Adrenal gland (tissue), 12 donors: ENCODE data around the gene CCDC57. TPM values are rescaled to one million over a fixed set of nuclear protein-coding genes. Genes with fewer than 3 reads are reported as not detected.

Experiments used
- DNase-seq, 7 donors: peaks; one replicate each; pipeline ENCODE4 v3.0.0-alpha.2; 2019 to 2020
- H3K27ac ChIP-seq, 5 donors: fragments of 200-600 bp; sonication (generic) in 4 of 5; 1 replicate in 3 of 5; 2 replicates in 2 of 5; pipeline versions ENCODE4 v1.5.1 to v1.8.0; 2016 to 2020; ENCODE audit warnings: mild to moderate bottlenecking in 1 of 5
- H3K27me3 ChIP-seq: fragments of 200-600 bp; 2 replicates; pipeline ENCODE4 v1.8.0; 2021
- H3K36me3 ChIP-seq, 2 donors: fragments of 200-600 bp; replicated peaks in 1 of 2; 1 replicate in 1 of 2; 2 replicates in 1 of 2; pipeline versions ENCODE4 v1.5.1 to v1.8.0; 2018 to 2022
- H3K4me1 ChIP-seq, 2 donors: fragments of 200-600 bp; replicated peaks in 1 of 2; 1 replicate in 1 of 2; 2 replicates in 1 of 2; pipeline versions ENCODE4 v1.5.1 to v1.8.0; 2018 to 2021
- H3K4me3 ChIP-seq, 4 donors: fragments of 200-600 bp; sonication (generic) in 3 of 4; one replicate each; pipeline ENCODE4 v1.5.1; 2016 to 2018
- H3K9me3 ChIP-seq, 3 donors: fragments of 200-600 bp; sonication (generic) in 1 of 3; replicated peaks in 1 of 3; 1 replicate in 2 of 3; 2 replicates in 1 of 3; pipeline versions ENCODE4 v1.5.1 to v1.8.0; 2016 to 2021
- CTCF ChIP-seq, 6 experiments: fragments of 450-650 bp in 4 of 6; fragments of 200-600 bp in 2 of 6; sonication (generic) in 1 of 6; IDR thresholded peaks; 1 replicate in 5 of 6; 2 replicates in 1 of 6; pipeline versions ENCODE4 v1.5.1 to v1.8.0; 2016 to 2021; ENCODE audit warnings: antibody characterized with exemption in 6 of 6, mild to moderate bottlenecking in 2 of 6, moderate library complexity in 1 of 6
- POLR2A ChIP-seq, 2 donors: fragments of 450-650 bp; IDR thresholded peaks; one replicate each; pipeline ENCODE4 v1.6.1; 2017; ENCODE audit warnings: antibody characterized with exemption in 2 of 2, mild to moderate bottlenecking in 2 of 2, moderate library complexity in 1 of 2
- WGBS, 4 donors: extraction: QIAGEN DNeasy Blood & Tissue Kit in 2 of 4; methylation state at CpG; one replicate each; pipeline versions ENCODE4 v1.1.5 to v1.1.7; 2013 to 2017; 5-methylcytosine and 5-hydroxymethylcytosine counted together
- intact Hi-C, 2 donors: fragments of 100-400 bp; cut with DNase I; formaldehyde crosslinking; loops; one replicate each; pipeline versions ENCODE4 v1.14.1 to v1.15.0; 2022 to 2023
- polyA plus RNA-seq, 3 donors: library from polyadenylated mRNA; stranded (reverse); fragments of 200-250 nt in 2 of 3; fragments of 350-450 nt in 1 of 3; fragmentation: Illumina TruSeq in 1 of 3; extraction: RNeasy Lipid Tissue Mini Kit (QIAGEN cat#74804) in 1 of 3; gene quantifications; one replicate each; pipeline ENCODE4 v1.2.3, GENCODE V29; 2013 to 2014
- total RNA-seq, 9 donors: library from RNA; depleted of rRNA in 4 of 9; stranded (reverse); fragments of >200 nt in 4 of 9; fragments of 120-200 nt in 1 of 9; fragmentation: NEBNext Ultra II Directional in 1 of 9; extraction: Animal tissue kit (Norgen Biotek cat#: 25700) in 1 of 9; gene quantifications; one replicate each; pipeline versions ENCODE4 v1.1.0 to v1.2.4, GENCODE V29; 2013 to 2023
- donor health status: healthy with polysubstance abuse.
- donor health status: Bipolar disorder and iron deficiency.
- donor health status: DM: yes; HTN: yes; CAD: no.
- donor health status: DM: no; HTN: no; CAD: no.
- donor health status: DM: no; HTN: no; CAD: no.
- donor health status: DM: yes; HTN: yes; CAD: no.

The CCDC57 gene
- total and polyA plus RNA-seq, 12 donors = 7.1 to 275 (median 28.8) TPM

- 27 to 87% (median 28%) methylated on average over 3 to 44 of the region's 44 CpGs for WGBS, 4 donors
- Histone ChIP-seq H3K9me3 (no peaks in the 10 kb centered on the region), H3K27me3 (no peaks in the 10 kb centered on the region), H3K4me1 (peaks cover 33 to 60% of the 10 kb centered on the region in 2 donors), H3K4me3 (no peak overlapping the region), H3K27ac (peak overlapping the region in 2 of 5 donors; percentile 29 to 60), H3K36me3 (peaks cover 0 to 13% of the 10 kb centered on the region in 2 donors)
- DNase-seq = peak; percentile 67 to 92 (median 81)
- intact Hi-C loops = loop anchor here in 1 of 2 donors (5.0 kb wide), 1 partner anchor 86 kb away; no protein-coding TSS in a partner anchor
- TF ChIP-seq CTCF (IDR thresholded peaks at IDR 0.05) (peak; percentile 92 to 95 (median 92)), POLR2A (IDR thresholded peaks at IDR 0.05) (no peak)
Measured at GRCh38 chr17:82236142-82236971, 23.7 kb upstream of the CCDC57 start.

- WGBS, 4 donors = 30 to 53% (median 43%) methylated on average over 5 to 15 of the region's 15 CpGs
- no peak for TF ChIP-seq CTCF (IDR thresholded peaks at IDR 0.05)
- intact Hi-C loops = loop anchor here in 1 of 2 donors (5.0 kb wide), 1 partner anchor 87 kb away; no protein-coding TSS in a partner anchor
- no peaks in the 10 kb centered on the region for H3K27me3 ChIP-seq
- H3K9me3 ChIP-seq = no peaks in the 10 kb centered on the region
- peak in 3 of 7 donors; percentile 62 to 78 (median 75) for DNase-seq
- no peak overlapping the region for H3K4me3 ChIP-seq
- H3K27ac ChIP-seq = peak overlapping the region in 2 of 5 donors; percentile 19 to 60
- H3K36me3 ChIP-seq = peaks cover 0 to 13% of the 10 kb centered on the region in 2 donors
- peaks cover 27 to 60% of the 10 kb centered on the region in 2 donors for H3K4me1 ChIP-seq
Measured at GRCh38 chr17:82235775-82236141, 23.1 kb upstream of the CCDC57 start.

- intact Hi-C loops = loop anchor here in 1 of 2 donors (5.0 kb wide), 1 partner anchor 87 kb away; no protein-coding TSS in a partner anchor
- H3K27ac ChIP-seq = no peak overlapping the region
- no peak for DNase-seq
- whole genome bisulfite sequencing, 4 donors = 78 to 83% (median 80%) methylated on average over 1 to 19 of the region's 19 CpGs
- peaks cover 0 to 13% of the 10 kb centered on the region in 2 donors for H3K36me3 ChIP-seq
- H3K27me3 ChIP-seq = no peaks in the 10 kb centered on the region
- TF ChIP-seq POLR2A (IDR thresholded peaks at IDR 0.05) (no peak), CTCF (IDR thresholded peaks at IDR 0.05) (no peak)
- H3K4me1 ChIP-seq = peaks cover 22 to 60% of the 10 kb centered on the region in 2 donors
- no peak overlapping the region for H3K4me3 ChIP-seq
- H3K9me3 ChIP-seq = no peaks in the 10 kb centered on the region
Measured at GRCh38 chr17:82235056-82235774, 22.6 kb upstream of the CCDC57 start.
